Stimulated activated naive CD8-positive, alpha-beta T cell treated with anti-CD3 and anti-CD28 coated beads, Interleukin-15, Interleukin-2, amounts not matched to agents 100 U/mL and 50 U/mL, for 24 hours (primary cell): Measurements from ENCODE around the gene GGA2.
A peak's percentile ranks its signal among the peaks of the same experiment; 100 is the strongest.
"Not testable (repeated sequence)": the region's sequence is repeated elsewhere in the genome, so short reads cannot be mapped to it uniquely, and the experiment has no call there.

Experiments used
- ATAC-seq: fragments of 150-1000 bp; cut with Tn5 transposase; one replicate; pipeline ENCODE4 v1.10.0; 2021
- DNase-seq: peaks from one replicate; pipeline ENCODE4 v3.0.0; 2021

GGA2 gene

GRCh38 chr16:23504453-23505179 is 5.7 kb downstream of the GGA2 start:
- DNase-seq (peak; percentile 81), ATAC-seq (peak; percentile 94)

DNA sequence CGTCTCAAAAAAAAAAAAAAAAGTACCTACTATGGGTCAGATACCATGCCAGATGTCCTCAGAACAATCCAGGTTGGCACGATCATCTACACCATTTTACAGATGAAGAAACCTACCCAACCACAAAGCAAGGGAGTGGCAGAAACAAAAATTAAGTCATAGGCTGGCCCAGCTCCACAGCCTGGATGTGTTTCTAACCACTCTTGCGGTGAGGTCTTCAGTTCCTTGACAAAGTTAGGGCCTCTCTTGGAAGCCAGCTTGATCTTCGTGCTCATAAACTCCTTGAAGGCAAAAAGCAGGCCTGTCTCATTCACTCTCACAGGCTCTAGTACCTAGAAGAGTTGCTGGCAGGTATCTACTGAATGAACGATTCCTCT is 6.2 kb downstream of the GGA2 start:
- no peak for DNase-seq
- no peak for ATAC-seq

DNA sequence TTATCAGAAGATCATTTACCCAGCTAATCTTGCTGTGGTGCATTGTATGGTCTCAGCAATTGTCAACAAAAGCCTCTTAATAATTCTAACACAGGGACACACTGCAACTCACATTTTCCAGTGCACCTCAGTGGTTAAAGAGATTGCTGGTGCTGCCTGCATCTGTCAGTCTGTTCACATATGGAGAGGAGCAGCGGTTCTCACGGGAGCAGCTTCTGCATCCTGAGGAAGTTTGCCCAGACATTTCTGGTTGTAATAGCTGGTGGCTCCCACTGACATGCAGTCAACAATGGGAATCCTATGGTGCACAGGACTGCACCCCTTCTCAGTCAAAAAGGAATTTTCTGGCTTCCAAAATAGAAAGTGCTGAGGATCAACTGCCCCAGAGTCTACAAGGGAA is 7.8 kb downstream of the GGA2 start:
- no peak for DNase-seq
- no peak for ATAC-seq

- no peak for ATAC-seq
- DNase-seq: no peak
Measured at GRCh38 chr16:23501291-23501690, 9.0 kb downstream of the GGA2 start.

DNA sequence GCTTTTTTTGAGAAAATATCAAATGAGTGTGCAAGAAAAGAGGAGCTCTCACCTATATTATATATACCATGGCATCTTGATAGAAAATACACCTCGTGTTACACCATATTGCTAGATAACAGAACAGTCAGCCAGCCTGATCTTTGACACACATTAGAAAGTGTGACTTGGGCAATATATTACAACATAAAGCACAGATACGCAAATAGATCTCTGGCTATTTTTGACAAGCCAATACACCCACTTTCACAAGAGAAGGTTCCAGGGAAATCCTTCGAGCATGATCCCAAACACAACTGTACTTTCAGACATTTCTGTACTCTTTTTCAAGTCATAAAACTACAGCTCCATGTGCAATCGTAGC is 9.4 kb downstream of the GGA2 start:
- ATAC-seq: no peak
- DNase-seq: no peak

GRCh38 chr16:23500212-23500861 is 10.0 kb downstream of the GGA2 start:
- DNase-seq: no peak
- no peak for ATAC-seq

- ATAC-seq: no peak
- DNase-seq: no peak
Measured at GRCh38 chr16:23499801-23500200, 10.5 kb downstream of the GGA2 start.

DNA sequence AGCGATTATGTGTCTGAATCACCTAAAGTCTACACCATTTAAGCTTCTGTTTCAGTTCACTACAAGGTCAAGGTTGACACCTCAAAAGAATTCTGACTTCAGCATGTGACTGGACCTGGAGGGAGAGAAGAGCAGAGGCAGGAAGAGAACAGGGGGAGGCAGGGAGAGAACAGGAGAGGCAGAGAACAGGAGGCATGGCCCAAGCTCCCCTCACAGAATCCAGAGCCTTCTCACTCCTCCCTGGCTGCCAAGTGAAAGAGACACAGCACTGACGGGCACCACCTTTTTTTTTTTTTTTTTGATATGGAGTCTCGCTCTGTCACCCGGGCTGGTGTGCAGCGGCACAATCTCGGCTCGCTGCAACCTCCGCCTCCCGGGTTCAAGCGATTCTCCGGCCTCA is 11.4 kb downstream of the GGA2 start:
- no peak for DNase-seq
- ATAC-seq: no peak

GRCh38 chr16:23497543-23497868 is 12.8 kb downstream of the GGA2 start:
- no peak for ATAC-seq

GRCh38 chr16:23496821-23497542 is 13.3 kb downstream of the GGA2 start:
- ATAC-seq (no peak), DNase-seq (no peak)

More at GRCh38 chr16:23497543-23497868, 12.8 kb downstream of the GGA2 start:
- DNase-seq: no peak

DNA sequence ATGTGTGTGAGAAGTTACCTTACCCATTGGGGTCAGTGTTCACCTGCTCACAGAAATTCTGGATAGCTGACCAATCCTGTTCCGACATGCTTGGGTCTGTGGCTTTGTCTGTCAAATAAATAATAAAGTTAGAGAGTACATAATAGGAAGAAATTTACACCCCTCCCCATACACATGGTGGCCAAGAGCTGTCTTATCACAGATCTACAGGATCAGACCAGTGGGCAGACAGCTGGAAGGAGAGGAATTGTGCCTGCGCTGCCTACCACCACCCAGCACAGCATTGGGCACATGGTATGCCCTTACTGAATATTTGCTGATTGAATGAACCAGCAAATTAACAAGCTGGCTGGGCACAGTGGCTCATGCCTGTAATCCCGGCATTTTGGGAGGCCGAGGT is 14.6 kb downstream of the GGA2 start:
- DNase-seq (no peak), ATAC-seq (no peak)

GRCh38 chr16:23494188-23494587 is 16.1 kb downstream of the GGA2 start:
- ATAC-seq: no peak

DNA sequence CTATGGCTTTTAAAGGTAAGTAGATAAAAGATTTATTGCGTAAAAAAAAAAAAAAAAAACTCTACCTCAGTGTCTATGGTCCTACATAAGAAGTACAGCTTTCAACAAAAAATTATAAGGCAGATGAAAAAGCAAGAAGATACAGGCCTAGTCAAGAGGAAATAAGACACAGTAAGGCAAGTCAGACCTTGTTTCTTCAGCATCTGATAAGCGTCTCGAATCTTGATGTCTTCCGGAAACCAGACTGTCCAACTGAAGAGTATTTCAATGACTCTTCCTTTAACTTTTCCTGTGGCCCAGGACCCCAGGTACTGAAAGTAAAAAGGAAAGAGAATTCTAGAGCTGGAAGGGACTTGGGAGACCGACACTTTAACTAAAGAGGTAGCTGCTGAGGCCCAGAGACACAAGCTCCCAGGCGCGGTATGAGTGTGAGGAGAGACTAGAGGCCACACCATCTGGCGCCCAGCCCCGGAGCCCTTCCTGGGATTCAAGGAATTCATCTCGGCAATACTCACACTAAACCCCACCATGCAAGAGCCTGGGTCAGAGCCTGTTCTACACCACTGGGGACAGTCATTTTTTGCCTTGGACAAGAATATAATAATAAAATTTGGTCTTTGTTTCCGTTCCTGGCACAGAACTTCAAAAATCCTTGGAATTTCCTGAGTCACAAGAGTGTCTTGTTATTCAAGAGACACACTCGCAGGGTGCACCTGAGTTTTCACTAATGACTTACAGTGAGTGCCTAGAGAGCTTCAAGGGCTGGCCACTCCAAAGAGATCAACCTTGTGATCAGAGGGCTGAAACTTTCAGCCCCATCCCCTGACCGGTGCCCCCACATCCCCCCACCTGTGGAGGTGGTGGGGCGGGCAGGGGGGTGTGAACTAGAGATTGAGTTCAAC is 18.6 kb downstream of the GGA2 start:
- DNase-seq (no peak), ATAC-seq (no peak)

More at GRCh38 chr16:23494188-23494587, 16.1 kb downstream of the GGA2 start:
- no peak for DNase-seq

GRCh38 chr16:23486480-23486879 is 23.8 kb downstream of the GGA2 start:
- DNase-seq: no peak
- no peak for ATAC-seq

DNA sequence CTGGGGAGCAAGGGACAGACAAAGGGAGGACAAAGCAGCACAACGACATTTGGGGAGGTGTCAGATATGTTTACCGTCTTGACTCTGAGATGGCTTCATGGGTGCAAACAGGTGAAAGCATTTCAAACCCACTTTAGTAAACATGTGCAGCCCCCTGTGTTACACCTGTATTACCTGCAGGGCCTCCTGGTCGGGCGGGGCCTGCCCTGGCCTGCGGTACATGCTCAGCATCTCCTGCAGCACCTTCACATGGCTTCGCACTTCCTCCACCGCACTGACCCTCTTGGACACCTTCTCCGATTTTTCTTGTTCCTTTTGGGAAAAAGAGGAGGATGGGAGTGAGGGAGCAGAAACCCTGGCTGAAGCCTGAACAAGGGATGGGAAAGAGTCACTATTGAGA is 24.5 kb downstream of the GGA2 start:
- DNase-seq (no peak), ATAC-seq (no peak)

DNA sequence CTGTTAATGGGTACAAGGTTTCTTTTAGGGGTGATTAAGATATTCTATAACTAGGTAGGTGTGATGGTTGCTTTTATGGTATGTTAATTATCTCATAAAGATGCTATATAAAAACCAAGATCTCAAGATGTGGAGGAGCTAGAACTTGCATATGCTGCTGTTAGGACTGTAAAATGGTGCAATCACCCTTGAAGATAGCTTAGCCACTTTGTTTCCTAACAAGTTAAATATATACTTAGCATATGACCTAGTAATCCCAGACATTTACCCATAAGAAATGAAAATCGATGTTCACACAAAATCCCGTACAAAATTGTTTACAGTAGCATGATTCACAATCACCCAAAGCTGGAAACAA is 25.1 kb downstream of the GGA2 start:
- ATAC-seq (no peak), DNase-seq (no peak)

DNA sequence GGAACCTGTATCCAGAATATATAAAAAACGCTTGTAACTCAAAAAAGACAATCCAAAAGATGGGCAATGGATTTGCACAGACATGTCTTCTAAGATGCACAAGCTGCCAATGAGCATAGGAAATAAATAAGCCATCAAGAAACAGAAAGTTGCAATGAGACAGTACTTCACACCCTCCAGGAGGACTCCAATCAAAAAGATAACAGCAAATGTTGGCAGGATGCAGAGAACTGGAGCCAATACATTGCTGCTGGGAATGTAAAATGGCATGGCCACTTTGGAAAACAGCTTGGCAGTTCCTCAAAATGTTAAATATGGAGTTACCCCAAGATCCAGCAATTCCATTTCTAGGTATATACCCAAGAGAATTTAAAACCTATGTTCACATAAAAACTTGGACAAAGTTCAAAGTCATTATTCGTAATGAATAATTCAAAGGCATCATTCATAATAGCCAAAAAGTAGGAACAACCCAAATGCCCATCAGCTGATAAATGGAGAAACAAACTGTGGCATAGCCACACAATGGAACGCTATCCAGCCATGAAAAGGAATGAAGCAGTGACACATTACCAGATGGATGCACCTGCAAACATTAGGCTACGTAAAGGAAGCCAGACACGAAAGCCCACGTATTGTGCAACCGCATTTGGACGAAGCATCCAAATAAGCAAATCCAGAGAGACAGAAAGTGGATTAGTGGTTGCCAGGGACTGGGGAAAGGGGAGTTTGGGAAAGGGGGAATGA is 25.6 kb downstream of the GGA2 start:
- ATAC-seq (no peak), DNase-seq (no peak)

- not testable (repeated sequence) for ATAC-seq, DNase-seq
Measured at GRCh38 chr16:23483492-23483891, 26.8 kb downstream of the GGA2 start.

GRCh38 chr16:23482778-23483177 is 27.5 kb downstream of the GGA2 start:
- DNase-seq: peak; percentile 14

DNA sequence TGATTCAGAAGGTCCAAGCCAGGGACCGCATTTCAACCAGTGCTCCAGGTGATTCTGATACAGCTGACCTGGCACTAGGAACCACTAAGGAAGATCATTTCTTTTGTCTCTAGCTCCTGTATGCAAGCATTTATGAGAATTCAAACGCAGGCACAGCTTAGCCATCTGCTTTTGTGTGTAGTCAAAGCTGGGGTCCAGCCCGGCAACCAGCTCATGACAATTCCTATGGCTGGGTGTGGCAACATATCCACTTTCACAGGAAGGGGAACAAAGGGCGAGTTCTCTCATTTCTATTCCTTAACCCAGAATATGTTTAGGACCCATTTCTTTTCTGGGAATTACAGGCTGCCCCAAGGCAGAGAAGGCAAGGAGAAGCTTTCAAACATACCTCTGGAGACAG is 30.0 kb downstream of the GGA2 start:
- ATAC-seq: no peak
- DNase-seq: no peak

More at GRCh38 chr16:23482778-23483177, 27.5 kb downstream of the GGA2 start:
- ATAC-seq: peak; percentile 45

GRCh38 chr16:23479138-23479537 is 31.2 kb downstream of the GGA2 start:
- DNase-seq: no peak
- no peak for ATAC-seq

DNA sequence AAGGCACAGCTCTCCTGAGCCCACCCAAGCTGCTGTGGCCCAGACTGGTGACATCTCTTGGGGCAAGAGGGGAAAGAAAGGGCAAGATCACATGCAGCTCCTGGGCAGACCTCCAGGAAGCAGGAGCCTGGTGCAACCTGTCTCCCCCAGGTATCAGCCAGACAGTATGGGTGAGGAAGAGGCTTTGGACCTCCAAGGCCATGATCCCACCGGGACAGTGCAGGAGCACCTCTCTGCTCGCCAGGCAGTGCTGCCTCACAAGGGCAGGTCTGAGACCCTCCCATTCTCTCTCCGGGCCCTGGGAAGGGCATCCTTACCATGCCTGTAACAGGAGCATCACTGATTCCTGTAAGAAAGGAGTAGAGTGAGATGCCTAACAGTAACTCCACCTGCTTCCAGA is 31.7 kb downstream of the GGA2 start:
- no peak for DNase-seq
- ATAC-seq: no peak
